Measurements from ENCODE around the gene IP6K3. TPM values are rescaled to one million over a fixed set of nuclear protein-coding genes. Genes with fewer than 3 reads are reported as not detected.

The IP6K3 gene
- polyA plus RNA-seq, 1 donor (not counting 4 experiments of a cell fraction or from before 2014, with no cell fraction given), result not detected

GRCh38 chr6:33745548-33745947 is 1.2 kb downstream of the IP6K3 start:
- no peaks in the 10 kb centered on the region for H3K79me2 ChIP-seq (ENCODE audit: control insufficient read depth, insufficient read depth, low read length)
- H3K9me1 ChIP-seq (ENCODE audit: control insufficient read depth, extremely low read depth, insufficient read depth, low read length), result peaks cover 2% of the 10 kb centered on the region
- no peak for TF ChIP-seq EZH2 (IDR thresholded peaks at IDR 0.05; ENCODE audit: low read length)
- TF ChIP-seq, protein P1, sequence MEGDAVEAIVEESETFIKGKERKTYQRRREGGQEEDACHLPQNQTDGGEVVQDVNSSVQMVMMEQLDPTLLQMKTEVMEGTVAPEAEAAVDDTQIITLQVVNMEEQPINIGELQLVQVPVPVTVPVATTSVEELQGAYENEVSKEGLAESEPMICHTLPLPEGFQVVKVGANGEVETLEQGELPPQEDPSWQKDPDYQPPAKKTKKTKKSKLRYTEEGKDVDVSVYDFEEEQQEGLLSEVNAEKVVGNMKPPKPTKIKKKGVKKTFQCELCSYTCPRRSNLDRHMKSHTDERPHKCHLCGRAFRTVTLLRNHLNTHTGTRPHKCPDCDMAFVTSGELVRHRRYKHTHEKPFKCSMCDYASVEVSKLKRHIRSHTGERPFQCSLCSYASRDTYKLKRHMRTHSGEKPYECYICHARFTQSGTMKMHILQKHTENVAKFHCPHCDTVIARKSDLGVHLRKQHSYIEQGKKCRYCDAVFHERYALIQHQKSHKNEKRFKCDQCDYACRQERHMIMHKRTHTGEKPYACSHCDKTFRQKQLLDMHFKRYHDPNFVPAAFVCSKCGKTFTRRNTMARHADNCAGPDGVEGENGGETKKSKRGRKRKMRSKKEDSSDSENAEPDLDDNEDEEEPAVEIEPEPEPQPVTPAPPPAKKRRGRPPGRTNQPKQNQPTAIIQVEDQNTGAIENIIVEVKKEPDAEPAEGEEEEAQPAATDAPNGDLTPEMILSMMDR (optimal IDR thresholded peaks at IDR 0.05 in 1 of 3, IDR thresholded peaks at IDR 0.05 in 1 of 3, conservative IDR thresholded peaks at IDR 0.05 in 1 of 3; ENCODE audit: extremely low read depth in 1 of 3, insufficient read depth in 2 of 3, low read length in 3 of 3), result no peak
- dilution Hi-C loops (cut with MboI; ENCODE audit: extremely low pct_ligation_motif_present, low sequenced_read_pairs), result no loop called here
- FAIRE-seq (no peak), DNase-seq (ENCODE audit: low read depth, low spot score) (no peak)
- H2AFZ ChIP-seq (ENCODE audit: control insufficient read depth, low read length), result no peak overlapping the region
- peaks cover 16% of the 10 kb centered on the region for H3K4me1 ChIP-seq (ENCODE audit: control insufficient read depth, extremely low read depth, insufficient read depth, low read length)
- H3K4me3 ChIP-seq (ENCODE audit: control insufficient read depth in 2 of 3, extremely low read depth in 1 of 3, insufficient read depth in 2 of 3, low read depth in 1 of 3, low read length in 3 of 3), result no peak overlapping the region
- no peak overlapping the region for H3K27ac ChIP-seq (ENCODE audit: control insufficient read depth, insufficient read depth, low read length)
- no peaks in the 10 kb centered on the region for H3K36me3 ChIP-seq (ENCODE audit: control insufficient read depth in 2 of 2, extremely low read depth in 1 of 2, insufficient read depth in 2 of 2, low read length in 2 of 2)
- H4K20me1 ChIP-seq (ENCODE audit: control insufficient read depth, extremely low read depth, insufficient read depth, low read length), result no peaks in the 10 kb centered on the region
- no peak overlapping the region for H3K9ac ChIP-seq (ENCODE audit: control insufficient read depth, extremely low read depth, insufficient read depth, low read length)
- peaks cover 5% of the 10 kb centered on the region for H3K27me3 ChIP-seq (ENCODE audit: control insufficient read depth, extremely low read depth, insufficient read depth, low read length)
- H3K9me3 ChIP-seq (ENCODE audit: control insufficient read depth, low read depth, low read length), result no peaks in the 10 kb centered on the region
- no peak overlapping the region for H3K4me2 ChIP-seq (ENCODE audit: control insufficient read depth, extremely low read depth, insufficient read depth, low read depth, low read length)

DNA sequence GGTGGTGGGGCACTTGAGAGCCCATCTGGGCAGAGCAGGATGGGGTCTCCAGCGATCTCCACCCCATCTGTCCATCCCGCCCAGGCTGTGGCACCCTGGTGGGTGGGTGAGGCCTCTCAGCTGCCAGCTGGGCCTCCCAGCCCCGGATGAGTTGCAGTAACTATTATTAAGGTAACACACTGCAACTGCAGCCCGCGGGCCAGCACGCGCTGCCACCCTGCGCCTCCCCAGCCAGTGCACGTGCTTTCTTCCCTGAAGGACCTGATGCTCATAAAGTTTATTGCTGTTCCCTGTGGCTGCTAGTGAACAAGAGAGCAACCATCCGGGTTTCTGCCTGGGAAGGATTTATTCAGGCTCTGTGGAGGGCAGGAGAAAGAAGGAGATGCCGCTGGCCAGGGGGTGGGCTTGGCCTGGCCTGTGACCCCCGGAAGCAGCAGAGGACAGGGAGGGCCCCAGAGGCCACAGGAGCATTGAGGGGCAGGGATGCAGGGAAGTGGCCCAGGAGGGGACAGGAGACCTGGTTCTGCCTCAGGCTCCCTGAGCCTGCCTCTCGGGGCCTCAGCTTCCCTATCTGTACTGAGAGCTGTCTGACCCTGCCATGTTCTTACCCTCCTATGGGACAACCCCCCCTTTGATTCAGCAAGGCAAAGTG is 1.7 kb downstream of the IP6K3 start:
- peak overlapping the region; percentile 42 for H3K4me2 ChIP-seq (ENCODE audit: control insufficient read depth, extremely low read depth, insufficient read depth, low read depth, low read length)
- peak overlapping the region; percentile 28 for H2AFZ ChIP-seq (ENCODE audit: control insufficient read depth, low read length)
- TF ChIP-seq EZH2 (IDR thresholded peaks at IDR 0.05; ENCODE audit: low read length), result no peak
- TF ChIP-seq, protein P1 (optimal IDR thresholded peaks at IDR 0.05 in 1 of 3, IDR thresholded peaks at IDR 0.05 in 1 of 3, conservative IDR thresholded peaks at IDR 0.05 in 1 of 3; ENCODE audit: extremely low read depth in 1 of 3, insufficient read depth in 2 of 3, low read length in 3 of 3), result no peak
- FAIRE-seq (no peak), DNase-seq (ENCODE audit: low read depth, low spot score) (no peak)
- H3K27me3 ChIP-seq (ENCODE audit: control insufficient read depth, extremely low read depth, insufficient read depth, low read length), result peaks cover 5% of the 10 kb centered on the region
- H3K9me3 ChIP-seq (ENCODE audit: control insufficient read depth, low read depth, low read length), result no peaks in the 10 kb centered on the region
- dilution Hi-C loops (cut with MboI; ENCODE audit: extremely low pct_ligation_motif_present, low sequenced_read_pairs), result no loop called here
- peak overlapping the region; percentile 28 for H3K9ac ChIP-seq (ENCODE audit: control insufficient read depth, extremely low read depth, insufficient read depth, low read length)
- no peaks in the 10 kb centered on the region for H3K36me3 ChIP-seq (ENCODE audit: control insufficient read depth in 2 of 2, extremely low read depth in 1 of 2, insufficient read depth in 2 of 2, low read length in 2 of 2)
- H3K4me1 ChIP-seq (ENCODE audit: control insufficient read depth, extremely low read depth, insufficient read depth, low read length), result peaks cover 16% of the 10 kb centered on the region
- H4K20me1 ChIP-seq (ENCODE audit: control insufficient read depth, extremely low read depth, insufficient read depth, low read length), result no peaks in the 10 kb centered on the region
- no peak overlapping the region for H3K27ac ChIP-seq (ENCODE audit: control insufficient read depth, insufficient read depth, low read length)
- H3K79me2 ChIP-seq (ENCODE audit: control insufficient read depth, insufficient read depth, low read length), result no peaks in the 10 kb centered on the region
- no peak overlapping the region for H3K4me3 ChIP-seq (ENCODE audit: control insufficient read depth in 2 of 3, extremely low read depth in 1 of 3, insufficient read depth in 2 of 3, low read depth in 1 of 3, low read length in 3 of 3)
- H3K9me1 ChIP-seq (ENCODE audit: control insufficient read depth, extremely low read depth, insufficient read depth, low read length), result peaks cover 2% of the 10 kb centered on the region

Data from keratinocyte (primary cell).